GM23338 (cell line): ENCODE data around the gene ARL11. TPM values are rescaled to one million over a fixed set of nuclear protein-coding genes. Genes with fewer than 3 reads are reported as not detected.
A peak's percentile ranks its signal among the peaks of the same experiment; 100 is the strongest.

ENCODE experiments used
- ATAC-seq: fragments of 200-7000 bp; cut with Tn5 transposase; 3 replicates; pipeline ENCODE4 v1.9.1; 2020
- DNase-seq: peaks from one replicate; pipeline ENCODE4 v3.0.0-alpha.2; 2015; ENCODE audit warnings: low spot score
- H2AFZ ChIP-seq: fragments of 200-600 bp; sonication (generic); 2 replicates; pipeline ENCODE4 v1.8.0; 2016; ENCODE audit warnings: antibody characterized with exemption, mild to moderate bottlenecking, moderate library complexity
- H3F3A ChIP-seq: fragments of 200-600 bp; sonication (generic); replicated peaks from 2 replicates; pipeline ENCODE4 v1.8.0; 2017; ENCODE audit warnings: antibody characterized with exemption, mixed run types, low read depth
- H3K27ac ChIP-seq: fragments of 200-600 bp; sonication (generic); 2 replicates; pipeline ENCODE4 v1.6.1; 2016; ENCODE audit warnings: low read depth
- H3K27me3 ChIP-seq: fragments of 200-600 bp; sonication (generic); 2 replicates; pipeline ENCODE4 v1.8.0; 2016; ENCODE audit warnings: mild to moderate bottlenecking, mixed run types, moderate library complexity; ENCODE audit not compliant: insufficient read depth
- H3K36me3 ChIP-seq: fragments of 200-600 bp; sonication (generic); 2 replicates; pipeline ENCODE4 v1.8.0; 2016; ENCODE audit warnings: mild to moderate bottlenecking; ENCODE audit not compliant: insufficient read depth
- H3K4me1 ChIP-seq: fragments of 200-600 bp; sonication (generic); 2 replicates; pipeline ENCODE4 v1.8.0; 2016; ENCODE audit warnings: mild to moderate bottlenecking, moderate library complexity; ENCODE audit not compliant: insufficient read depth
- H3K4me2 ChIP-seq: fragments of 200-600 bp; sonication (generic); 2 replicates; pipeline ENCODE4 v1.7.1; 2017; ENCODE audit warnings: mixed run types
- H3K4me3 ChIP-seq: fragments of 200-600 bp; sonication (generic); 2 replicates; pipeline ENCODE4 v1.6.1; 2016; ENCODE audit warnings: mixed run types
- H3K79me2 ChIP-seq: fragments of 200-600 bp; sonication (generic); replicated peaks from 2 replicates; pipeline ENCODE4 v1.8.0; 2017; ENCODE audit warnings: mild to moderate bottlenecking; ENCODE audit not compliant: insufficient read depth
- H3K9me2 ChIP-seq: fragments of 200-600 bp; sonication (generic); 2 replicates; pipeline ENCODE4 v1.8.0; 2017; ENCODE audit not compliant: insufficient read depth
- H4K20me1 ChIP-seq: fragments of 200-600 bp; sonication (generic); replicated peaks from 2 replicates; pipeline ENCODE4 v1.8.0; 2017; ENCODE audit warnings: mild to moderate bottlenecking; ENCODE audit not compliant: insufficient read depth
- H3K27ac Mint-ChIP-seq: 2 replicates; pipeline ENCODE4 v1.8.0; 2020; ENCODE audit warnings: inconsistent platforms, mild to moderate bottlenecking, moderate library complexity, mixed read lengths
- H3K27me3 Mint-ChIP-seq: 3 replicates; pipeline ENCODE4 v1.8.0; 2022; ENCODE audit warnings: low read depth, mild to moderate bottlenecking, moderate library complexity, mixed read lengths, inconsistent platforms; ENCODE audit not compliant: insufficient read depth, poor library complexity
- H3K36me3 Mint-ChIP-seq: 3 replicates; pipeline ENCODE4 v1.8.0; 2021; ENCODE audit warnings: low read depth, mild to moderate bottlenecking, inconsistent platforms, moderate library complexity, mixed read lengths
- H3K4me1 Mint-ChIP-seq: 3 replicates; pipeline ENCODE4 v1.8.0; 2020; ENCODE audit warnings: mild to moderate bottlenecking, inconsistent platforms, mixed read lengths
- H3K4me3 Mint-ChIP-seq: 3 replicates; pipeline ENCODE4 v1.8.0; 2021; ENCODE audit warnings: moderate library complexity, mild to moderate bottlenecking, inconsistent platforms, mixed read lengths
- H3K9me3 Mint-ChIP-seq: 3 replicates; pipeline ENCODE4 v1.8.0; 2020; ENCODE audit warnings: moderate library complexity, mild to moderate bottlenecking, inconsistent platforms, mixed read lengths
- CREB1 ChIP-seq: fragments of 250-450 bp; sonication (Bioruptor Pico); IDR thresholded peaks from 2 replicates; pipeline ENCODE4 v1.5.0; 2020; ENCODE audit warnings: low read depth, mild to moderate bottlenecking, moderate library complexity
- ZNF114 ChIP-seq: fragments of 250-450 bp; sonication (Bioruptor Pico); IDR thresholded peaks from 2 replicates; pipeline ENCODE4 v1.5.0; 2020; ENCODE audit warnings: mild to moderate bottlenecking, moderate library complexity
- ZNF331 ChIP-seq: fragments of 250-450 bp; sonication (Bioruptor Pico); IDR thresholded peaks from 2 replicates; pipeline ENCODE4 v1.5.0; 2020; ENCODE audit warnings: low read depth, mild to moderate bottlenecking, moderate library complexity
- polyA plus RNA-seq: library from polyadenylated mRNA; unstranded; fragments of >200 nt; fragmentation: Nextera tagmentation; extraction: Ambion mirVana; gene quantifications from 2 replicates; pipeline ENCODE4 v1.2.1, GENCODE V29; 2016
- total RNA-seq: library from RNA; depleted of rRNA; stranded (reverse); fragments of >200 nt; shearing (Covaris generic); gene quantifications from 2 replicates; pipeline ENCODE4 v1.2.3, GENCODE V29; 2014
- TF ChIP-seq, protein P1 (sequence below): IDR thresholded peaks from 2 replicates; pipeline ENCODE4 v1.6.1; 2016; ENCODE audit warnings: antibody characterized with exemption
- TF ChIP-seq, protein P2 (sequence below), 2 experiments: fragments of 200-600 bp in 1 of 2; sonication (generic) in 1 of 2; conservative IDR thresholded peaks; 2 replicates each; pipeline versions ENCODE4 v1.5.1 to v1.6.1; 2016 to 2017; ENCODE audit warnings: antibody characterized with exemption in 2 of 2, low read depth in 2 of 2, mild to moderate bottlenecking in 2 of 2, moderate library complexity in 1 of 2
- TF ChIP-seq, protein P3 (sequence below): fragments of 250-450 bp; sonication (Bioruptor Pico); IDR thresholded peaks from 2 replicates; pipeline ENCODE4 v1.5.0; 2020; ENCODE audit warnings: mild to moderate bottlenecking, moderate library complexity

The ARL11 gene
- total and polyA plus RNA-seq, 2 experiments from 2014 or later = 0.32 to 0.52 TPM

DNA sequence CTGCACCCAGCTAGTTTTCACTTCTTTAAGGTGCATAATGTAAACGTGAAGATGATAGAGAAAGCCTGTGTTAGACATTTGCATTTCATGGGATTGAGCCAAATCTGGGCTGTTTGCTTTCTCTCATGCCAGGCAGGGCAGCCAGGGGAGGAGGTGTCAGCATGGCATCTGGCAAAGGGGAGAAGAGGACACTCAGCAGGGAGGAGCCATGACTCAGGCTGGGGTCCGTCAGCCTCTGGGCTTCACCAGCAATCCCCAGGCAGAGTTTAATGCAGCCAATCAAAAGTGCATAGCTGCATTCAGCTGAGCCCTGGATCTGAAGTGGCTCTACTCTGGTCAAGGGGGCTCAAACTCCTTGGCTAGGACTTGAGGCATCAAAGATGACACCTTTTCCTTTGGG is 39.5 kb downstream of the ARL11 start (continued):
- TF ChIP-seq, protein P1, sequence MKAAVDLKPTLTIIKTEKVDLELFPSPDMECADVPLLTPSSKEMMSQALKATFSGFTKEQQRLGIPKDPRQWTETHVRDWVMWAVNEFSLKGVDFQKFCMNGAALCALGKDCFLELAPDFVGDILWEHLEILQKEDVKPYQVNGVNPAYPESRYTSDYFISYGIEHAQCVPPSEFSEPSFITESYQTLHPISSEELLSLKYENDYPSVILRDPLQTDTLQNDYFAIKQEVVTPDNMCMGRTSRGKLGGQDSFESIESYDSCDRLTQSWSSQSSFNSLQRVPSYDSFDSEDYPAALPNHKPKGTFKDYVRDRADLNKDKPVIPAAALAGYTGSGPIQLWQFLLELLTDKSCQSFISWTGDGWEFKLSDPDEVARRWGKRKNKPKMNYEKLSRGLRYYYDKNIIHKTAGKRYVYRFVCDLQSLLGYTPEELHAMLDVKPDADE = no peak
- no peak for TF ChIP-seq CREB1
- TF ChIP-seq ZNF331 (CRISPR knock-in tag) = no peak
- TF ChIP-seq, protein P2, sequence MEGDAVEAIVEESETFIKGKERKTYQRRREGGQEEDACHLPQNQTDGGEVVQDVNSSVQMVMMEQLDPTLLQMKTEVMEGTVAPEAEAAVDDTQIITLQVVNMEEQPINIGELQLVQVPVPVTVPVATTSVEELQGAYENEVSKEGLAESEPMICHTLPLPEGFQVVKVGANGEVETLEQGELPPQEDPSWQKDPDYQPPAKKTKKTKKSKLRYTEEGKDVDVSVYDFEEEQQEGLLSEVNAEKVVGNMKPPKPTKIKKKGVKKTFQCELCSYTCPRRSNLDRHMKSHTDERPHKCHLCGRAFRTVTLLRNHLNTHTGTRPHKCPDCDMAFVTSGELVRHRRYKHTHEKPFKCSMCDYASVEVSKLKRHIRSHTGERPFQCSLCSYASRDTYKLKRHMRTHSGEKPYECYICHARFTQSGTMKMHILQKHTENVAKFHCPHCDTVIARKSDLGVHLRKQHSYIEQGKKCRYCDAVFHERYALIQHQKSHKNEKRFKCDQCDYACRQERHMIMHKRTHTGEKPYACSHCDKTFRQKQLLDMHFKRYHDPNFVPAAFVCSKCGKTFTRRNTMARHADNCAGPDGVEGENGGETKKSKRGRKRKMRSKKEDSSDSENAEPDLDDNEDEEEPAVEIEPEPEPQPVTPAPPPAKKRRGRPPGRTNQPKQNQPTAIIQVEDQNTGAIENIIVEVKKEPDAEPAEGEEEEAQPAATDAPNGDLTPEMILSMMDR (conservative IDR thresholded peaks at IDR 0.05; ENCODE audit: low read depth in 2 of 2) = no peak
- no peak for TF ChIP-seq ZNF114

DNA sequence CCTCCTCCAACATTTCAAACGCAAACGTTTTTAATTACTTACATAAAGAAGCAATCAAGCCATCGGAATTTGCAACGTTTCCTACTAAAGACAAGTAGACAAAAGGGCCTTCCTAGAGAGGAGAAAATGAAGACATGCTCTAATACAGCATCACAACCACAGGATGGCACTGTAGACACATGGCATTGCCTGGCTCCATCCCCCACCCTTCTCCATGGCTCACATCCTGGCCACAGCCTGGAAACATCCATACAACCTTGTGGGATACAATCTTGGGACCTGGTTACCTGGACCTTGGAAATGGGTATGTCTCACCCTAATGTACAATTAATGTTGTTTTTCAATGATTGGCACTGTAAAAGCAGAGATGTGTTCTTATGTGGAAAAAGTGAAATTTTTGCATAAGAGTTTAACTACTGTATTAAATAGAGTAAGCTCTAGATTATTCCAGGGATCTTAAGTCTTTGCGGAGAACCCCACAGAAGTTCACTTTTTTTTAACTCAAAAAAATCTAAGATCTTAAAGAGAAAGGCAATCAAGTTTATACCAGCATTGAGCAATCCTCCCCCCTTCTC is 41.5 kb downstream of the ARL11 start:
- Mint-ChIP-seq H3K4me1 (peaks cover 35% of the 10 kb centered on the region), H3K36me3 (peaks cover 55% of the 10 kb centered on the region), H3K4me3 (no peak overlapping the region), H3K27ac (peak overlapping the region; percentile 19; the same call in 1 of the 2 replicates), H3K9me3 (no peaks in the 10 kb centered on the region; the same call in 2 of the 3 replicates), H3K27me3 (peaks cover 1% of the 10 kb centered on the region)
- DNase-seq (peak; percentile 80), ATAC-seq (peak; percentile 96)
- Histone ChIP-seq H3K79me2 (peaks cover 50% of the 10 kb centered on the region), H3F3A (no peaks in the 10 kb centered on the region), H3K4me2 (no peak overlapping the region), H3K27ac (no peak overlapping the region), H3K27me3 (no peaks in the 10 kb centered on the region), H3K4me3 (no peak overlapping the region), H2AFZ (no peak overlapping the region), H3K4me1 (peaks cover 25% of the 10 kb centered on the region), H3K9me2 (no peaks in the 10 kb centered on the region), H3K36me3 (peaks cover 14% of the 10 kb centered on the region), H4K20me1 (peaks cover under 1% of the 10 kb centered on the region)
- TF ChIP-seq, protein P3, sequence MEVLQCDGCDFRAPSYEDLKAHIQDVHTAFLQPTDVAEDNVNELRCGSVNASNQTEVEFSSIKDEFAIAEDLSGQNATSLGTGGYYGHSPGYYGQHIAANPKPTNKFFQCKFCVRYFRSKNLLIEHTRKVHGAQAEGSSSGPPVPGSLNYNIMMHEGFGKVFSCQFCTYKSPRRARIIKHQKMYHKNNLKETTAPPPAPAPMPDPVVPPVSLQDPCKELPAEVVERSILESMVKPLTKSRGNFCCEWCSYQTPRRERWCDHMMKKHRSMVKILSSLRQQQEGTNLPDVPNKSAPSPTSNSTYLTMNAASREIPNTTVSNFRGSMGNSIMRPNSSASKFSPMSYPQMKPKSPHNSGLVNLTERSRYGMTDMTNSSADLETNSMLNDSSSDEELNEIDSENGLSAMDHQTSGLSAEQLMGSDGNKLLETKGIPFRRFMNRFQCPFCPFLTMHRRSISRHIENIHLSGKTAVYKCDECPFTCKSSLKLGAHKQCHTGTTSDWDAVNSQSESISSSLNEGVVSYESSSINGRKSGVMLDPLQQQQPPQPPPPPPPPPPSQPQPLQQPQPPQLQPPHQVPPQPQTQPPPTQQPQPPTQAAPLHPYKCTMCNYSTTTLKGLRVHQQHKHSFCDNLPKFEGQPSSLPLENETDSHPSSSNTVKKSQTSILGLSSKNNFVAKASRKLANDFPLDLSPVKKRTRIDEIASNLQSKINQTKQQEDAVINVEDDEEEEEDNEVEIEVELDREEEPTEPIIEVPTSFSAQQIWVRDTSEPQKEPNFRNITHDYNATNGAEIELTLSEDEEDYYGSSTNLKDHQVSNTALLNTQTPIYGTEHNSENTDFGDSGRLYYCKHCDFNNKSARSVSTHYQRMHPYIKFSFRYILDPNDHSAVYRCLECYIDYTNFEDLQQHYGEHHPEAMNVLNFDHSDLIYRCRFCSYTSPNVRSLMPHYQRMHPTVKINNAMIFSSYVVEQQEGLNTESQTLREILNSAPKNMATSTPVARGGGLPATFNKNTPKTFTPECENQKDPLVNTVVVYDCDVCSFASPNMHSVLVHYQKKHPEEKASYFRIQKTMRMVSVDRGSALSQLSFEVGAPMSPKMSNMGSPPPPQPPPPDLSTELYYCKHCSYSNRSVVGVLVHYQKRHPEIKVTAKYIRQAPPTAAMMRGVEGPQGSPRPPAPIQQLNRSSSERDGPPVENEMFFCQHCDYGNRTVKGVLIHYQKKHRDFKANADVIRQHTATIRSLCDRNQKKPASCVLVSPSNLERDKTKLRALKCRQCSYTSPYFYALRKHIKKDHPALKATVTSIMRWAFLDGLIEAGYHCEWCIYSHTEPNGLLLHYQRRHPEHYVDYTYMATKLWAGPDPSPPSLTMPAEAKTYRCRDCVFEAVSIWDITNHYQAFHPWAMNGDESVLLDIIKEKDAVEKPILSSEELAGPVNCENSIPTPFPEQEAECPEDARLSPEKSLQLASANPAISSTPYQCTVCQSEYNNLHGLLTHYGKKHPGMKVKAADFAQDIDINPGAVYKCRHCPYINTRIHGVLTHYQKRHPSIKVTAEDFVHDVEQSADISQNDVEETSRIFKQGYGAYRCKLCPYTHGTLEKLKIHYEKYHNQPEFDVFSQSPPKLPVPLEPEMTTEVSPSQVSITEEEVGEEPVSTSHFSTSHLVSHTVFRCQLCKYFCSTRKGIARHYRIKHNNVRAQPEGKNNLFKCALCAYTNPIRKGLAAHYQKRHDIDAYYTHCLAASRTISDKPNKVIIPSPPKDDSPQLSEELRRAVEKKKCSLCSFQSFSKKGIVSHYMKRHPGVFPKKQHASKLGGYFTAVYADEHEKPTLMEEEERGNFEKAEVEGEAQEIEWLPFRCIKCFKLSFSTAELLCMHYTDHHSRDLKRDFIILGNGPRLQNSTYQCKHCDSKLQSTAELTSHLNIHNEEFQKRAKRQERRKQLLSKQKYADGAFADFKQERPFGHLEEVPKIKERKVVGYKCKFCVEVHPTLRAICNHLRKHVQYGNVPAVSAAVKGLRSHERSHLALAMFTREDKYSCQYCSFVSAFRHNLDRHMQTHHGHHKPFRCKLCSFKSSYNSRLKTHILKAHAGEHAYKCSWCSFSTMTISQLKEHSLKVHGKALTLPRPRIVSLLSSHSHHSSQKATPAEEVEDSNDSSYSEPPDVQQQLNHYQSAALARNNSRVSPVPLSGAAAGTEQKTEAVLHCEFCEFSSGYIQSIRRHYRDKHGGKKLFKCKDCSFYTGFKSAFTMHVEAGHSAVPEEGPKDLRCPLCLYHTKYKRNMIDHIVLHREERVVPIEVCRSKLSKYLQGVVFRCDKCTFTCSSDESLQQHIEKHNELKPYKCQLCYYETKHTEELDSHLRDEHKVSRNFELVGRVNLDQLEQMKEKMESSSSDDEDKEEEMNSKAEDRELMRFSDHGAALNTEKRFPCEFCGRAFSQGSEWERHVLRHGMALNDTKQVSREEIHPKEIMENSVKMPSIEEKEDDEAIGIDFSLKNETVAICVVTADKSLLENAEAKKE (CRISPR knock-in tag) = no peak
- TF ChIP-seq, protein P2 (conservative IDR thresholded peaks at IDR 0.05; ENCODE audit: low read depth in 2 of 2) = peak; percentile 65 to 86
